CD14-positive monocyte (primary cell): ENCODE measurements around the gene RCCD1. TPM values are rescaled to one million over a fixed set of nuclear protein-coding genes. Genes with fewer than 3 reads are reported as not detected.

Source experiments
- DNase-seq, 3 donors: peaks; one replicate each; pipeline ENCODE4 v3.0.0-alpha.2; 2011 to 2022
- H2AFZ ChIP-seq: 2 replicates; pipeline ENCODE4 v1.6.0; 2012; ENCODE audit warnings: mild to moderate bottlenecking, low read depth, low read length, inconsistent platforms; ENCODE audit not compliant: insufficient read depth, poor library complexity, severe bottlenecking
- H3K27ac ChIP-seq, 2 donors: 1 replicate in 1 of 2; 2 replicates in 1 of 2; pipeline ENCODE4 v1.5.1; 2012 to 2013; ENCODE audit warnings: low read length in 2 of 2, control low read depth in 1 of 2, inconsistent platforms in 1 of 2, low read depth in 1 of 2, mild to moderate bottlenecking in 1 of 2
- H3K27me3 ChIP-seq, 2 donors: one replicate each; pipeline versions ENCODE4 v1.6.0 to v1.6.1; 2011 to 2013; ENCODE audit warnings: low read length in 2 of 2; ENCODE audit not compliant: control insufficient read depth in 2 of 2, insufficient read depth in 2 of 2
- H3K36me3 ChIP-seq, 2 donors: replicated peaks in 1 of 2; 1 replicate in 1 of 2; 2 replicates in 1 of 2; pipeline versions ENCODE4 v1.5.1 to v1.6.1; 2012 to 2013; ENCODE audit warnings: low read length in 2 of 2, control low read depth in 1 of 2, inconsistent platforms in 1 of 2, mild to moderate bottlenecking in 1 of 2; ENCODE audit not compliant: insufficient read depth in 2 of 2, control insufficient read depth in 1 of 2
- H3K4me1 ChIP-seq, 2 donors: 1 replicate in 1 of 2; 2 replicates in 1 of 2; pipeline versions ENCODE4 v1.5.1 to v1.6.1; 2012 to 2013; ENCODE audit warnings: low read length in 2 of 2, control low read depth in 1 of 2, inconsistent platforms in 1 of 2, mild to moderate bottlenecking in 1 of 2, moderate library complexity in 1 of 2; ENCODE audit not compliant: insufficient read depth in 2 of 2, control insufficient read depth in 1 of 2
- H3K4me2 ChIP-seq: replicated peaks from 2 replicates; pipeline ENCODE3; 2012; ENCODE audit warnings: low read length, moderate library complexity, mild to moderate bottlenecking; ENCODE audit not compliant: poor library complexity, severe bottlenecking; ENCODE audit errors: extremely low read depth
- H3K4me3 ChIP-seq, 3 experiments: fragments of 200-600 bp in 1 of 3; sonication (generic) in 1 of 3; replicated peaks in 1 of 3; 1 replicate in 2 of 3; 2 replicates in 1 of 3; pipeline ENCODE4 v1.5.1; 2011 to 2013; ENCODE audit warnings: low read length in 3 of 3, mild to moderate bottlenecking in 3 of 3, control low read depth in 2 of 3, low read depth in 2 of 3, inconsistent platforms in 1 of 3, moderate library complexity in 1 of 3
- H3K79me2 ChIP-seq: 2 replicates; pipeline ENCODE4 v1.6.0; 2012; ENCODE audit warnings: mild to moderate bottlenecking, control low read depth, inconsistent platforms, low read length, moderate library complexity; ENCODE audit not compliant: insufficient read depth
- H3K9ac ChIP-seq: 2 replicates; pipeline ENCODE4 v1.6.0; 2017; ENCODE audit warnings: low read length, mild to moderate bottlenecking; ENCODE audit not compliant: insufficient read depth, poor library complexity, severe bottlenecking
- H3K9me3 ChIP-seq, 2 donors: replicated peaks in 1 of 2; 1 replicate in 1 of 2; 2 replicates in 1 of 2; pipeline versions ENCODE4 v1.5.1 to v1.6.1; 2012 to 2013; ENCODE audit warnings: low read length in 2 of 2, control low read depth in 1 of 2; ENCODE audit not compliant: control insufficient read depth in 1 of 2, insufficient read depth in 1 of 2
- H4K20me1 ChIP-seq: 2 replicates; pipeline ENCODE4 v1.6.0; 2012; ENCODE audit warnings: mild to moderate bottlenecking, low read length, control low read depth, moderate library complexity; ENCODE audit not compliant: insufficient read depth
- H3K27ac Mint-ChIP-seq, 7 donors: one replicate each; pipeline ENCODE4 v1.8.0; 2020; ENCODE audit warnings: mild to moderate bottlenecking in 7 of 7, mixed read lengths in 7 of 7, moderate library complexity in 6 of 7, inconsistent platforms in 2 of 7
- H3K27me3 Mint-ChIP-seq, 3 donors: one replicate each; pipeline ENCODE4 v1.8.0; 2021 to 2022; ENCODE audit warnings: low read depth in 3 of 3, mild to moderate bottlenecking in 3 of 3, mixed read lengths in 3 of 3, moderate library complexity in 3 of 3, inconsistent platforms in 1 of 3
- H3K36me3 Mint-ChIP-seq, 2 donors: one replicate each; pipeline ENCODE4 v1.8.0; 2020; ENCODE audit warnings: mixed read lengths in 2 of 2, inconsistent platforms in 1 of 2, mild to moderate bottlenecking in 1 of 2
- H3K4me1 Mint-ChIP-seq: one replicate; pipeline ENCODE4 v1.8.0; 2020; ENCODE audit warnings: mild to moderate bottlenecking, mixed read lengths
- H3K4me3 Mint-ChIP-seq, 2 donors: one replicate each; pipeline ENCODE4 v1.8.0; 2020; ENCODE audit warnings: mild to moderate bottlenecking in 2 of 2, mixed read lengths in 2 of 2, moderate library complexity in 1 of 2
- H3K9me3 Mint-ChIP-seq, 7 donors: one replicate each; pipeline ENCODE4 v1.8.0; 2020 to 2022; ENCODE audit warnings: mixed read lengths in 7 of 7, mild to moderate bottlenecking in 6 of 7, moderate library complexity in 6 of 7, inconsistent platforms in 2 of 7
- WGBS: methylation state at CpG from one replicate; pipeline ENCODE4 v1.1.5; 2013; ENCODE audit warnings: missing lambda C conversion rate; ENCODE audit not compliant: insufficient coverage; 5-methylcytosine and 5-hydroxymethylcytosine counted together
- intact Hi-C, 2 donors: fragments of 100-400 bp; cut with micrococcal nuclease; formaldehyde crosslinking; loops; one replicate each; pipeline versions ENCODE4 v1.15.0 to v1.15.1; 2023
- polyA plus RNA-seq, 3 donors: library from polyadenylated mRNA; depleted of rRNA in 1 of 3; unstranded in 2 of 3; stranded (reverse) in 1 of 3; fragments of 300-500 nt in 2 of 3; fragments of >200 nt in 1 of 3; fragmentation: Illumina TruSeq in 2 of 3; gene quantifications; 1 replicate in 2 of 3; 2 replicates in 1 of 3; pipeline ENCODE4 v1.2.3, GENCODE V29; 2012 to 2021
- TF ChIP-seq, protein P1 (sequence below): fragments of 200-600 bp; IDR thresholded peaks from one replicate; pipeline ENCODE4 v1.8.0; 2022; ENCODE audit warnings: antibody characterized with exemption, mild to moderate bottlenecking

RCCD1 gene
- polyA plus RNA-seq, 3 donors, result 1.2 to 2.8 (median 1.5) TPM

DNA sequence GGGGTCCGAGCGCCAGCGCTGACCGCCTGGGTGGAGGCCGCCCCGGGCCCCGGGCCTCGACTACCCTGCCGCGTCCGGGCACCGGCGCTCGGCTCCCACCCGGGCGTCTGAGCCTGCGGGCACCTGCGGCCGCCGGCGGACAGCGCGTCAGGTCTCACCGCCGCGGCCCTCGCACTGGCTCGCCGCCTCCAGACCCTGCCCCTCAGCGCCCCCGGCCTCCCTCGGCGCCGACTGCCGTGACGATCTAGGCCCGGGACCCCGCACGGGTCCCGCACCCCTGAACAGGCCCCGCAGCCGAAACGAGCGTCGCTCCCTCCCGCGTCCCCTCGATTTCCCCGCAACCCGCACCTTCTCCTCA, 39.4 kb downstream of the RCCD1 start:
- DNase-seq, result peak in 2 of 3 donors; percentile 5 to 13
- H3K36me3 ChIP-seq, result peaks cover 14 to 17% of the 10 kb centered on the region in 2 donors
- Mint-ChIP-seq H3K36me3 (peaks cover 18 to 19% of the 10 kb centered on the region in 2 donors), H3K27ac (peak overlapping the region; percentile 92 to 98 (median 96)), H3K4me3 (peak overlapping the region; percentile 99 to 100), H3K27me3 (no peaks in the 10 kb centered on the region), H3K9me3 (peaks cover 0 to 3% (median 0%) of the 10 kb centered on the region in 7 donors), H3K4me1 (peaks cover 27% of the 10 kb centered on the region)
- peak overlapping the region; percentile 85 for H3K9ac ChIP-seq
- no peaks in the 10 kb centered on the region for H3K27me3 ChIP-seq
- peak overlapping the region; percentile 84 for H3K4me2 ChIP-seq
- TF ChIP-seq, protein P1, sequence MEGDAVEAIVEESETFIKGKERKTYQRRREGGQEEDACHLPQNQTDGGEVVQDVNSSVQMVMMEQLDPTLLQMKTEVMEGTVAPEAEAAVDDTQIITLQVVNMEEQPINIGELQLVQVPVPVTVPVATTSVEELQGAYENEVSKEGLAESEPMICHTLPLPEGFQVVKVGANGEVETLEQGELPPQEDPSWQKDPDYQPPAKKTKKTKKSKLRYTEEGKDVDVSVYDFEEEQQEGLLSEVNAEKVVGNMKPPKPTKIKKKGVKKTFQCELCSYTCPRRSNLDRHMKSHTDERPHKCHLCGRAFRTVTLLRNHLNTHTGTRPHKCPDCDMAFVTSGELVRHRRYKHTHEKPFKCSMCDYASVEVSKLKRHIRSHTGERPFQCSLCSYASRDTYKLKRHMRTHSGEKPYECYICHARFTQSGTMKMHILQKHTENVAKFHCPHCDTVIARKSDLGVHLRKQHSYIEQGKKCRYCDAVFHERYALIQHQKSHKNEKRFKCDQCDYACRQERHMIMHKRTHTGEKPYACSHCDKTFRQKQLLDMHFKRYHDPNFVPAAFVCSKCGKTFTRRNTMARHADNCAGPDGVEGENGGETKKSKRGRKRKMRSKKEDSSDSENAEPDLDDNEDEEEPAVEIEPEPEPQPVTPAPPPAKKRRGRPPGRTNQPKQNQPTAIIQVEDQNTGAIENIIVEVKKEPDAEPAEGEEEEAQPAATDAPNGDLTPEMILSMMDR, result no peak
- peak overlapping the region; percentile 86 for H2AFZ ChIP-seq
- peak overlapping the region; percentile 67 to 99 (median 74) for H3K4me3 ChIP-seq
- WGBS, result under 1% methylated on average over 50 of the region's 50 CpGs
- H3K4me1 ChIP-seq, result peaks cover 18 to 22% of the 10 kb centered on the region in 2 donors
- H3K27ac ChIP-seq, result peak overlapping the region; percentile 25 to 87
- peaks cover 62% of the 10 kb centered on the region for H3K79me2 ChIP-seq
- no peaks in the 10 kb centered on the region for H3K9me3 ChIP-seq
- no peaks in the 10 kb centered on the region for H4K20me1 ChIP-seq
- intact Hi-C loops, result loop anchor here in 1 of 2 donors (2.0 kb wide), 1 partner anchor 39 kb away; the partner anchor contains the start of gene RCCD1

DNA sequence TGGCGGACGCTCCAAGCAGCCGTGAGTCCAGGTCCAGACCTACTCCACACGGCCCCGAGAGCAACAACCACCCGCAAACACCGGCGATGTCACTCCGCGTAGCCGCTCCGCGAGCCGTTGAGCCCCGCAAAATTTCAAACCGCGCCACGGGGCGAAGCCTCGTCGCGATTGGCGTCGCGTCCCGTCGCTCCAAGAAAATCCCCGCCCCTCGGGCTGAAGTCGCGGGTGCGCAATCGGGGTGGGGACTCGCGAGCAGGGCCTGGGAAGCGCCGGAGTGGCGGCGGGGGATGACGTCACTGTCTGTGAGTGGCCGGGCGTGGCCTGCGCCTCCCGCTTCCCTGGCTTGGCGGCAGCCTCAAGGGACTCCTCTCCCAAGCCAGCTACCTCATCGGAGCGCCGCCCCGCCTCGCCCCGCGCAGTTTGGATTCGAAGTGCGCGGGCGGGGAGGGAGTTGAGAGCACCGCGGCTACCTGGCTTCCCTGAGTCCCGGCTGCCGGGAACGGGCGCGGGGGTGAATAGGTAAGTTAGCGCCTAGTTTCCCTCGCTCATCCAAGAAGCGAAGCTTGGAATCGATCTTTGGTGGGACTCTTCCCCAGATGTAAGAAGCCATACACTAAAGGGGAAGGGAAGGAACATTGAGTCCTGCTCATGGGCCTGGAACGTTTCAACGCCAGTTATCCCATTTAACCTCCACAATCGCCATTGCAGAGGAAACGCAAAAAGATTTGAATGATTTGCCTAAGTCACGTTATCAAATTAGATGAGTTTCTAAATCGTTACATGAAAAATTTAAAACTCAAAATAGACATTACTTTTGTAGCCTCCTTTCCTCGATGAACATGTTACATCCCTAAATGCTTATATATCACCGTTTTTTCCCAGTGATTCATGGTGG, 40.0 kb downstream of the RCCD1 start, which contains the start of gene PRC1:
PRC1 (minus strand) TSS at position 119 of the 895 bp plus-strand sequence; CDS start at position 1, 118 bp downstream.
- H3K36me3 ChIP-seq, result peaks cover 20 to 23% of the 10 kb centered on the region in 2 donors
- H3K4me1 ChIP-seq, result peaks cover 13 to 16% of the 10 kb centered on the region in 2 donors
- peak; percentile 97 for DNase-seq
- H3K9ac ChIP-seq, result peak within 1 kb of the TSS; percentile 85
- peaks cover 26% of the 10 kb centered on the region for H3K4me1 Mint-ChIP-seq
- peak within 1 kb of the TSS; percentile 99 to 100 for H3K4me3 Mint-ChIP-seq
- intact Hi-C loops, result loop anchor here in 1 of 2 donors (2.0 kb wide), 1 partner anchor 40 kb away; the partner anchor contains the start of gene RCCD1
- peaks cover 0 to 3% (median 0%) of the 10 kb centered on the region in 7 donors for H3K9me3 Mint-ChIP-seq
- TF ChIP-seq, protein P1, result no peak
- H3K36me3 Mint-ChIP-seq, result peaks cover 24% of the 10 kb centered on the region in 2 donors
- no peaks in the 10 kb centered on the region for H3K27me3 Mint-ChIP-seq
- H3K27me3 ChIP-seq, result no peaks in the 10 kb centered on the region
- peak within 1 kb of the TSS; percentile 92 to 98 (median 96) for H3K27ac Mint-ChIP-seq
- H3K4me2 ChIP-seq, result peak within 1 kb of the TSS; percentile 84
- H3K9me3 ChIP-seq, result no peaks in the 10 kb centered on the region
- WGBS, result under 1% methylated on average over 56 of the region's 75 CpGs
- peak within 1 kb of the TSS; percentile 67 to 99 (median 74) for H3K4me3 ChIP-seq
- peaks cover 56% of the 10 kb centered on the region for H3K79me2 ChIP-seq
- H4K20me1 ChIP-seq, result no peaks in the 10 kb centered on the region
- peak within 1 kb of the TSS; percentile 68 to 87 for H3K27ac ChIP-seq
- peak within 1 kb of the TSS; percentile 86 for H2AFZ ChIP-seq
